ENCODE measurements around the gene EDDM13.
"Not testable (repeated sequence)": the region's sequence is repeated elsewhere in the genome, so short reads cannot be mapped to it uniquely, and the experiment has no call there.

The EDDM13 gene, protein sequence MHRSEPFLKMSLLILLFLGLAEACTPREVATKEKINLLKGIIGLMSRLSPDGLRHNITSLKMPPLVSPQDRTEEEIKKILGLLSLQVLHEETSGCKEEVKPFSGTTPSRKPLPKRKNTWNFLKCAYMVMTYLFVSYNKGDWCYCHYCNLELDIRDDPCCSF

DNA sequence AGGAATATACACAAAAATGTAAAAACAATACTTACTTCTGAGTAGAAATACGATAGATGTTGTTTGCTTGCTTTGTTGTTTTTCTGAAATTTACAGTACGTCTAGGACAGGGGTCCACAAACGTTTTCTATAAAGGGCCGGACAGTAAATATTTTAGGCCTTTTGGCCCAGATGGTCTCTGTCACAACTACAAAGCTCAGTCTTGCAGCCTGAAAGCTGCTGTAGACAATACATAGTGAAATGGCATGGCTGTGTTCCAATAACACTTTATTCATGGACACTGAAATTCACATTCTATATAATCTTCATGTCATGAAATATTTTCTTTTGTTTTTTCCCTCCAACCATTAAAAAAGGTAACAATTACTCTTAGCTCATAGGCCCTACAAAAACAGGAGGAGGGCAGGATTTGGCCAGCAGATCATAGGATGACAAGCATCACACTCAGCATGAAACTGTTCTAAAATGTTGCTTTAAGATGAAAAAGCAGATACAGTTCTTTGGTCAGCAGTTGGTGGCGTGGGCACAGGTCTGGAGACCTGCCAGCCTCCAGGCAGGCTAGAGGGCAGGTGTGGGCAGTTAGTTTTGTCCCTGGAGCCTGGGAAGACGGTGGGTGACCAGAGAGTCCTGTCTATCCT is at the start of gene EDDM13:
EDDM13 (plus strand) TSS at position 588 of the 638 bp plus-strand sequence. CDS start 87 bp downstream, outside the sequence.
- no peak for DNase-seq (ENCODE audit: low read depth)

DNA sequence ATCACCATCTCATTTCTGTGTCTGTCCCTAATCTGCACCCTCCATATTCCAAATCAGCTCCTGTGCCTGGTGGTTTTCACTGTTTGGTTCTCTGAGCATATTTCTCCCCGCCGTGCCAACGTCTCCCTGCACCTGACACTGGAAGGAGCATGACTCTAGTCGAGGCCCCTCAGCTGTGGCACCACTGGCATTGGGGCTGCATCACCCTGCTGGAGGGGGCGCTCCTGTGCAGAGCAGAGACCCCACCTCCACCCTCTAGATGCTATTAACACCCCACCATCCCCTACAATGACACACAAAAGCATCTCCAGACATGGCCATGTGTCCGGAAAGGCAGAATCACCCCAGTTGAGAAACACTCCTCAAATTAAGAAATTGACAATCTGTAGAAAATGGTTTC is 49.6 kb upstream of the EDDM13 start:
- no peak for DNase-seq (ENCODE audit: low read depth)

DNA sequence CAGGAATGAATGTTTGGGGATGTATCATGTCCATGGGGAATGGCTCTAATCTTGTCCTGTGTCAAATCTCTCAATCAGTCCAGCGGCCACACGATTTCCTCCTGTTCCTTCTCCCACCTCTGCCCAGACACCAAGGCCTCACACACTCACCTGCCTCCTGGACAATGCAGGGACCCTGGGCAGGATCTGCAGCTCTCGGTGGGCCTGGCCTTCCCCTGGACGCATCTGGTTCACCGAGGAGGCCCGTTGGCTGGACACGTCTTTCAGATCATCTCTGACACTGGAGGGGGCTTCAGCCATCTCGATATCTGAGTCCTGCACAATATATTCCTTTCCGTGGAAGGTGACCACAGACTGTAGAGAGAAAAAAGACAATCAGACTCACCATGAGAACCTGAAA is 49.1 kb upstream of the EDDM13 start:
- DNase-seq (ENCODE audit: low read depth) = no peak

DNA sequence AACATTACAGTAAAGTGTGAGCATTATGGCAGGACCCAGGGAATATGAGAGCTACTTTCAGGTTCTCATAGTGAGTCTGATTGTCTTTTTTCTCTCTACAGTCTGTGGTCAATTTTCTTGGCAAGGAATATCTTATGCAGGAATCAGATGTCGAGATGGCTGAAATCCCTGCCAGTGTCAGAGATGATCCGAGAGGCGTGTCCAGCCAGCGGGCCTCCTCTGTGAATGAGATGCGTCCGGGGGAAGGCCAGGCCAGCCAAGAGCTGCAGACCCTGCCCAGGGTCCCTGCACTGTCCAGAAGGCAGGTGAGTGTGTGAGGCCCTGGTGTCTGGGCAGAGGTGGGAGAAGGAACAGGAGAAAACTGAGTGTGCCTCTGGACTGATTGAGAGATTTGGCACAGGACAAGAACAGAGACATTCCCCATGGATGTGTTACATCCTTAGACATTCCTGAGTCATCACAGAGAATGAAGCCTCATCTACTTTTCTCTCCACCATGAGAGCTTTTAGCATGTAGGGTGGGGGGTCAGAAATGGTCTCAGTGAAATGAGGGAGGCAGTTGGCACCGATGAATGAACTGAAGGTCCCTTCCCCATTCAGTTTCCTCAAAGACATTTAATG is 27.3 kb upstream of the EDDM13 start:
- DNase-seq (ENCODE audit: low read depth) = peak; percentile 17

DNA sequence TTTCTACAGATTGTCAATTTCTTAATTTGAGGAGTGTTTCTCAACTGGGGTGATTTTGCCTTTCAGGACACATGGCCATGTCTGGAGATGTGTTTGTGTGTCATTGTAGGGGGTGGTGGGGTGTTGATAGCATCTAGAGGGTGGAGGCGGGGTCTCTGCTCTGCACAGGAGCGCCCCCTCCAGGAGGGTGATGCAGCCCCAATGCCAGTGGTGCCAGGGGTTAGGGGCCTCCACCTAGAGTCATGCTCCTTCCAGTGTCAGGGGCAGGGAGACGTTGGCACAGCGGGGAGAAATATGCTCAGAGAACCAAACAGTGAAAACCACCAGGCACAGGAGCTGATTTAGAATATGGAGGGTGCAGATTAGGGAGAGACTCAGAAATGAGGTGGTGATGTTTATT is 26.8 kb upstream of the EDDM13 start:
- DNase-seq (ENCODE audit: low read depth) = not testable (repeated sequence)

DNA sequence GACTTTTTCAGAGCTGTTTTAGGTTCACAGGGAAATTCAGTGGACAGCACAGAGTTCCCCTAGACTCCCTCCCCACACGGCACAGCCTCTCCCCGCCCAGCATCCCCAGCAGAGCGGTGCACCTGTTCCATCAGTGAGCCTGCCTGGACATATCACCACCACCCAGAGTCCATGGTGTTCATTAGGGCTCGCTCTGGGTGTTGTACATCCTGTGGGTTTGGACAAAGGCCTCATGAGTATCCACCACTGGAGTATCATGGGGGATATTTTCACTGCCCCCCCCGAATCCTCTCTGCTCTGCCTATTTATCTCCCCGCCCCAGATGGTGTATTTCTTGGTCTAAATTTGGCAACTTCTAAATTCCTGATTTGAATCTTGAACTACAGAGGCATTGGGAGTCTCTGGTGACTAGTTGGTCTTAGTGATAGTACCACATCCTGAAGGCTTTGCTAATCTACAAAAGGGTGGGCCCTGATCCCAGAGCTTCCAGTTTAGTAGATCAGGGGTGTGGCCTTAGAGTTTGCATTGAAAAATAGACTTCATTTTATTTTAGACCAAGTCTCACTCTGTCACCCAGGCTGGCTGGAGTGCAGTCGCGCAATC is 23.7 kb upstream of the EDDM13 start:
- not testable (repeated sequence) for DNase-seq (ENCODE audit: low read depth)

DNA sequence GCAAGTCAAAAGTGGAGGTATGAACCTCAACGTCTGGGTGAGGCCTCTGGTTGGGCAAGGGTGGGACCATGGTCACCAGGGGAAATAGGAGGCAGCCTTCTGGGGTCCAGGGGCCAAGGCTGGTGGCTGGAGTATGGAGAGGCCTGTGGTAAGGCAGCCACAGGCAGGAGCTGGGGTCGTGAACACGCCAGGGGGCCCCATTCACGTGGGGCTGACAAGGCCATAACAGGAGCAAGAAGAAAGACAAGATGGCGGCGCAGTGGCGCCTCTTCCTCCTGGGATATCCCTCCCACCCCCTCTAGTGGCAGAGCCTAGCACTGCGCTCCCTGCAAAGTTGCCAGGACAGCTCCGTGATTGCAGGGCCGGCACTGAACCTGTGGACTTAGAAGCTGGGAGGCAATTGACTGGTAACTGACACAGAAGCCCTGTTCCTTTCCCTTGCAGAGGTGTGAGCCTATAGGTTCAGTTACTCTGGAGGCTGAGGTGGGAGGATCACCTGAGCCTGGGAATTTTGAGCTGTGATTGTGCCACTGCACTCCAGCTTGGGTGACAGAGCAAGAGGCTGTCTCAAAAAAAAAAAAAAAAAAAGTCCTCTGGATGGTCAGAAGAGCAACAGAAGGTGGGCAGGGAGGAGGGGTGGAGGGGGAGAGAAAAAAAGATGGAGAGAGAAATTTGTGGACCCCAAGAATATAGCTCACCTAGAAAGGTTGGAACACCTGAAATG is 19.7 kb upstream of the EDDM13 start:
- DNase-seq (ENCODE audit: low read depth) = peak; percentile 35

DNA sequence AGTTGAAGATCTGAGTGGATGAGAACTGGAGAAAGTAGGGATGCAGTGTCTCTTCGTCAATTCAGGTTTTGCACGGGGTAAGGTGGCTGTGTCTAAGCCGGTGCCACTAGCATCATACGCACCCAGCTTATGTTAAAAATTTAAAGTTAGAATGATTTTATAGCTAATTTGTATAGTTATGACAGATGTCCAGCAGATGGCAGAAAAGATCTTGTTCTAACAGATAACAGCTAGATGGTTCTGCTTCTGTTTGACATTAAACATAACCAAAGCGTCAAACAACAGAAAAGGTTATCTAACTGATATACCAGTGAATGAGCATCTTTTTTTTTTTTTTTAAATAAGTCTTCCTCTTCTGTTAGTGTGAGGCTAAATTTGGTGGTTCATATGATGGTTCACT is 18.8 kb upstream of the EDDM13 start:
- DNase-seq (ENCODE audit: low read depth) = peak; percentile 23

DNA sequence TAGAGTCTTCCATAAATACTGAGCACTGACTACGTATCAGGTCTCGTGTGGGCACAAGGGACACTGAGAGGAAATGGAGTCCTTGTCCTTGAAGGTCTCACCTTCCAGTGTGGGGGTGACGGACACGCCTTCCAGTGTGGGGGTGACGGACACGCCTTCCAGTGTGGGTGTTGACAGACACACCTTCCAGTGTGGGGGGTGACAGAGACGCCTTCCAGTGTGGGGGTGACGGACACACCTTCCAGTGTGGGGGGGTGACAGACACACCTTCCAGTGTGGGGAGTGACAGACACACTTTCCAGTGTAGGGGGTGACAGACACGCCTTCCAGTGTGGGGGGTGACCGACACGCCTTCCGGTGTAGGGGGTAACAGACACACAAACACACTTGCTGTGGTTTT is 14.3 kb upstream of the EDDM13 start:
- no peak for DNase-seq (ENCODE audit: low read depth)

DNA sequence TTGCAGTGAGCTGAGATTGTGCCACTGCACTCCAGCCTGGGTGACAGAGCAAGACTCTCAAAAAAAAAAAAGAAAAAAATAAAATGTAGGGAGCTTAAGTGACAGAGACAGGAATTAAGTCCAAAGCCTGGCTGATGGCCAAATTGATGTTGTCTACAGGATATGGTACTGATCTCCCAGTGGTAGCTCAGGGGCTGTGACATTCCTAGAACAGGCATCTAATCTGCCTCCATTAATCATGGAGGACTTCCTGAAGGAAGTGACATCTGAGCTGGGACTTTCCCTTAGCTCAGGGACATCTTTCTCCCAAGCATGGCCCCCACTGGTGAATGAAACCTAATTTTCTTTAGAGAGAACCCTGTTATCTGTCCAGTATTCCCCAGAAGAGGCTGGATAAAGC is 11.4 kb upstream of the EDDM13 start:
- DNase-seq (ENCODE audit: low read depth) = no peak

DNA sequence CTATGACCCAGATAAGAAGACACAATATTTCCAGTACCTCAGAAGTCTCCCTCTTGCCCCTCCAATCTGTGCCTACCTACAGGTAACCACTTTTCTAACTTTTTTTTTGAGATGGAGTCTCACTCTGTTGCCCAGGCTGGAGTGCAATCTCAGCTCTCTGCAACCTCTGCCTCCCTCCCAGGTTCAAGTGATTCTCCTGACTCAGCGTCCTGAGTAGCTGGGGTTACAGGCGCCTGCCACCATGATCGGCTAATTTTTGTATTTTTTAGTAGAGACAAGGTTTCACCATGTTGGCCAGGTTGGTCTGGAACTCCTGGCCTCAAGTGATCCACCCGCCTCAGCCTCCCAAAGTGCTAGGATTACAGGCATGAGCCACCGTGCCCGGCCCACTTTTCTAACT is 10.6 kb upstream of the EDDM13 start:
- DNase-seq (ENCODE audit: low read depth) = not testable (repeated sequence)

DNA sequence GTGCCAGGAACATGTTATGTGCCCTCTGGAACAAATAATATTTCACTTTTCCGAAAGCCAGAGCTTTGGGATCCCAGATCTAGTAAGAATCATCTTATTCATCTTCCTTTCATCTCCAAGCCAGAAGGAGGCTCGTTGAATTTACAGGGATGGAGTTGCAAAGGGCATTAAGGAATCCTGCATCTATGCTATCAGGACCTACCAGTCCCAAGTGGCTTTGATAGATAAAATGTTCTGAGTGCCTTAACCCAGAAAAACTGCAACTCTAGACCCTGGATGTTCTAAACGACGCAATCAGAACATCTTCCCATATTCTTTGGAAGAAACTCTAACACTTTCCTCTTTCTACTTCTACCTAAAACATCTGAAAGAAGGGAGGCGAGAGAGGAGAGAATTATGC is 9.2 kb upstream of the EDDM13 start:
- DNase-seq (ENCODE audit: low read depth) = no peak

DNA sequence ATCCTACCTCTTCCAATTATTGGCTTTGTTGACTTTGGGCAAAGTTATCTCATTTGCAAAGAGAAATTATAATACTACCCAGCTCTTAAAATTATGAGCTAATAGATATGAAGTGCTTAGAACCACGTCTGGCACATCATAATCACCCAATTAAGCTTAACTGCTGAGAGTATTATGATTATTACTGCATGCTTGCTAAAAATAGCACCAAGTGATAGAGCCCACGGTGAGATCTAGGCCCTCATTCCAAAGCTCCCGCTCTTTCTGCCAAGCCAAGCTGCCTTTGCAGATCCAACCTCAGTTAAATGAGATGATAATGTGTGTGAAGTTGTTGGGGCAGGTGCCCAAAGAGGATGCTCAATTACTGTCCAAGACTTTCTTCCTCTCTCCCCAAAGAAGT is 6.5 kb upstream of the EDDM13 start:
- no peak for DNase-seq (ENCODE audit: low read depth)

DNA sequence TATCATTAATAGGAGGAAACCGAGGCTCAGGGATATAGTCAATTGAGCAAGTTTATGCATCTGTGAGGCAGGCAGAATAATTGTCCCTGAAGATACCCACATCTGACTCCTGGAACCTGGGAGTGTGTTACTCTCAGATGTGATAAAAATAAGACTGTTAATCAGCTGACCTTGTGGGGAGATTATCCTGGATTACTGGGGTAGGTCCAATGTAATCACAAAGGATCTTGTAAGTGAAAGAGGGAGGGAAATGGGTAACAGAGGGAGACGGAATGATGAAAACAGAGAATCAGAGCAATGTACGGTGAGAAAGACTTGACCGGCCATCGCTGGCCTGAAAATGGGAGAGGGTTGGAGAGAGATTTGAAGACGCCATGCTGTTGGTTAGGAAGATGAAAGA is 3.2 kb upstream of the EDDM13 start:
- no peak for DNase-seq (ENCODE audit: low read depth)

DNA sequence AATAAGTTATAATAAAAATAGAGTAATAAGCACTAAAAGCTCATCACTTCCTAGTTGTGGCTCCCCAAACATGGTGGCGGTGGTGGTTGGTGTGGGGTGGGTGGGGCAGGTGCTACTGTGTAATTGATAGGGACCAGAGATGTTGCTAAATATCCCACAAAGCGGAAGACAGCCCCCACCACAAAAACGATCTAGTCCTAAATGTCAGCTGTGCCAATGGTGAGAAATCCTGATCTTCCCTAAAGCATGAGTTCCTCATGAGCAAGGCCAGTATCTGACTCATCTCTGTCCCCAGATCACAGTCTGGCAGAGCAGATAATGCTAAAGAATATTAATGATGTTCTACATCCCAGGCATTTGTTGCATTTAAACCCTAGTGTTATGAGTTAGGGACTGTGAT is 1.9 kb upstream of the EDDM13 start:
- no peak for DNase-seq (ENCODE audit: low read depth)

DNA sequence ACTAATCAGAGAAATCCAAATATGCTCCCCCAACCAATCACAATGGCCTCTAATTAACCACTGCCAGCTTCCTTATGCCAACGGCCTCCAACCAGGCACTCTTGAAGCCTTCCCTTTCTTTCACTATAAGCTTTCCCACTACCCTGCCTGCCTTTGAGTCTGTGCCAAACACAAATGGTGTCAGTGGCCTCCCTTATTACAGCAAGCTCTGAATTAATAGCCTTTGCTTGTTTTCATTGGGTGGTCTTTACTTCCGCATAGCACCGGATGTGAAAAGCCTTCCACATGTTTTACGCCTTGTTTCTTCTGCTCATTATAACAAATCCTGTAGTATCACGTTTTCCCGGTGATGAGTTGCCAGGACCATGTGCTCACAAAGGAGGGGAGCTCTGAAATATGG is 1.4 kb upstream of the EDDM13 start:
- DNase-seq (ENCODE audit: low read depth) = no peak

DNA sequence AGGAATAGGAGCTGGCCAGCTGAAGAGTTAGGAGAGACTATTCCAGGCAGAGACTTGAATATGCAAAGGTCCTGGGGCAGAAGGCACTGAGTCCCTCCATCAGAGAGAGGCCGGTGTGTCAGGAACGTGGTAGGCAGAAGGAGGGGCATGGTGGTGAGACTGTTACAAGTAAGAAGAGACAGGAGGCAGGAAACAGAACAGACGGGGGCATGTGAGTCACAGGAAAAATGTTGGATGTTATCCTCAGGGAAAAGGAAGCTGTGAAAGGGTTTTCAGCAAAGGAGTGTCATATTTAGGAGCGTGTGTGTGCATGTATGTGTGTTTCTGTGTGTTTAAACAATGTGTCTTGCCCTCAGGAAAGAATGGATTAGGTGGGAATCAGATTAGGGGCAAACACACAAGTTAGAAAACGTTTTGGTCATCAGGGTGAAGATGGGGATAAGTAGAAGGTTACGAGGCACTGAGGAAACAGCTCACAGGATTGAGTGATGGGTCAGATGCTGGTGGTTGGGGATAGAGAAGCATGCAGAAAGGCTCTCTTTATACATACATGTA is 1.1 kb downstream of the EDDM13 start:
- no peak for DNase-seq (ENCODE audit: low read depth)

DNA sequence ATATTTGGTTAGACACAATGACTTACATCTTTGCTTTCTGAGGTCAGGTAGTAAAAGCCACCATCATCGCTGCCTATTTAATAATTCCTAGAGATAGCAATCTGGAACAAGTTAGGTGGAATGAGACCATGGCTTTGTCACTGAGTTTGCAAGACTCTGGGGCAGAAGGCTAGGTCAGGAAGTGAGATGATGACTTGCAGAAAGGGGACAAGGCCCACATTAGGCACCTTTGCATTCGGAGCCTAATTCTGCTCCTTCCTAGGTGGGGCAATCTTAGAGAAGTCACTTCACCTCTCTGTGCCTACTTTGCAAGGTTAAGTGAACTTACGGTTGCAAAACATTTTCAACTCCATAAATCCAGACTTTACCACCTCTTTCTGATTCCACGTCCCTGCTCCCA is 10.3 kb downstream of the EDDM13 start:
- no peak for DNase-seq (ENCODE audit: low read depth)

DNA sequence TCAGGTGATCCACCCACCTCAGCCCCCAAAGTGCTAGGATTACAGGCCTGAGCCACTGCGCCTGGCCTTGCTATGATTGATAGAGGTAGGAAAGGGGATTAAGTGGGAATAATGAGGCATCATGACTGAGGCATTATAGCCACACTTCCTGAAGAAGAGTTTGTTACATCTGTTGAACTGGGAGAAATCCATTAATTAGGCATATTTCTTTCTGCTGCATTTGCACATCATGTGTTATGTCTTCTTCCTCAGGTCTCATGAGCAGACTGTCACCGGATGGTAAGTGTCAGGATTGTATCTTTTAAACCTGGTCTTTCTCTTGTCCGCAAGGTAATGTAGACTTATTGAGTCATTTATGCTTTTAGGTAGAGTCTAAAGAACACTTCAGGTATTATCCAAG is 12.2 kb downstream of the EDDM13 start:
- no peak for DNase-seq (ENCODE audit: low read depth)

DNA sequence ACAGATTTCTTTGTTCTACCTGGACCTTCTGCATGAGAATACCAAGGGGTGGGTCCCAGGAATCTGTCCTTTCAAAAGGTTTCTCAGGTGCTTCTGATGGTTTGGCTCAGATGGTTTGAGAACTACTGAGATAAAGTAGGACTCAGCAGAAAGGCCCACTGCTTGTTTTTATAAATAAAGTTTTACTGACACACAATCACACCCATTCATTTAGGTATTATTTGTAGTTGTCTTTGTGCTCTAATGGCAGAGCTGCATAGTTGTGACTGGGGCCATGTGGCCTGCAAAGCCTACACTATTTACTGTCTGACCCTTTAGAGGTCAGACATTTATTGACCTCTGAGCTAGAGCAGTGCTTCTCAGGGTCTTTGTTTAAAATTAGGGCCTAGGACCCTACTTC is 17.6 kb downstream of the EDDM13 start:
- DNase-seq (ENCODE audit: low read depth) = no peak

DNA sequence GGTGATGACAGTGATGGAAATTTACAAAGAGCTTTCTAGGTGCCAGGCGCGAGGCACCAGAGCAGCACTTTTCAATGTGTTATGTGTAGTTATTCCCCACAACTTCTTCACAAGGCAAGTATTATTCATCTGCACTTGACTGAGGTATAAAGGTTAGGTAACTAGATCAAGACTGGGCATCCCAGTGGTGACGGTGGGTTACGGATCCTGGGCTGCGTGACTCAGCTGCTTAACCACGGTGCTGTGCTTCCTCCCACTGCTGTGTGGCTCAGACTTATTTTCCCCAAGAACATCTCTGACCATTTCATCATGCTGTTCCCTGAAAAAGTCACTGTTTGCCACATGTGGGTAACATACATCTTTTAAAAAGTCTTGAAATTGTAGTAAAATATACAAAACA is 19.3 kb downstream of the EDDM13 start:
- no peak for DNase-seq (ENCODE audit: low read depth)

DNA sequence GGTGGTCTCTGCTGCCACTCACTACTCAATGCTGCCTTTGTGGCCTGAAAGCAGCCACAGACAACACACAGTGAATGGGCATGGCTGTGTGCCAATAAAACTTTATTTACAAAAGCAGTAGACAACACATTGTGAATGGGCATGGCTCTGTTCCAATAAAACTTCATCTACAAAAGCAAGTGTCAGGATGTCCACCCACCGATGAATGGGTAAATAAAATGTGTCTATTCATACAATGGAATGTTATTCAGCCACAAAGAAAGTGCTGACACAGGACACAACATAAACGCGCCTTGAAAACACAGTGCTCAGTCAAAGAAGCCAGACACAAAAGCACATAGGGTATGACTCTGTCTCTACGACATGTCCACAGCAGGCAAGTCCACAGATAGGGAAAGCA is 22.0 kb downstream of the EDDM13 start:
- no peak for DNase-seq (ENCODE audit: low read depth)

All from HS-27A (cell line).